CD14-positive monocyte (primary cell): ENCODE data around the gene IMMP2L. TPM values are rescaled to one million over a fixed set of nuclear protein-coding genes. Genes with fewer than 3 reads are reported as not detected.

Source experiments
- DNase-seq, 3 donors: peaks; one replicate each; pipeline ENCODE4 v3.0.0-alpha.2; 2011 to 2022
- H2AFZ ChIP-seq: 2 replicates; pipeline ENCODE4 v1.6.0; 2012; ENCODE audit warnings: mild to moderate bottlenecking, low read depth, low read length, inconsistent platforms; ENCODE audit not compliant: insufficient read depth, poor library complexity, severe bottlenecking
- H3K27ac ChIP-seq, 2 donors: 1 replicate in 1 of 2; 2 replicates in 1 of 2; pipeline ENCODE4 v1.5.1; 2012 to 2013; ENCODE audit warnings: low read length in 2 of 2, control low read depth in 1 of 2, inconsistent platforms in 1 of 2, low read depth in 1 of 2, mild to moderate bottlenecking in 1 of 2
- H3K27me3 ChIP-seq, 2 donors: one replicate each; pipeline versions ENCODE4 v1.6.0 to v1.6.1; 2011 to 2013; ENCODE audit warnings: low read length in 2 of 2; ENCODE audit not compliant: control insufficient read depth in 2 of 2, insufficient read depth in 2 of 2
- H3K36me3 ChIP-seq, 2 donors: replicated peaks in 1 of 2; 1 replicate in 1 of 2; 2 replicates in 1 of 2; pipeline versions ENCODE4 v1.5.1 to v1.6.1; 2012 to 2013; ENCODE audit warnings: low read length in 2 of 2, control low read depth in 1 of 2, inconsistent platforms in 1 of 2, mild to moderate bottlenecking in 1 of 2; ENCODE audit not compliant: insufficient read depth in 2 of 2, control insufficient read depth in 1 of 2
- H3K4me1 ChIP-seq, 2 donors: 1 replicate in 1 of 2; 2 replicates in 1 of 2; pipeline versions ENCODE4 v1.5.1 to v1.6.1; 2012 to 2013; ENCODE audit warnings: low read length in 2 of 2, control low read depth in 1 of 2, inconsistent platforms in 1 of 2, mild to moderate bottlenecking in 1 of 2, moderate library complexity in 1 of 2; ENCODE audit not compliant: insufficient read depth in 2 of 2, control insufficient read depth in 1 of 2
- H3K4me2 ChIP-seq: replicated peaks from 2 replicates; pipeline ENCODE3; 2012; ENCODE audit warnings: low read length, moderate library complexity, mild to moderate bottlenecking; ENCODE audit not compliant: poor library complexity, severe bottlenecking; ENCODE audit errors: extremely low read depth
- H3K4me3 ChIP-seq, 3 experiments: fragments of 200-600 bp in 1 of 3; sonication (generic) in 1 of 3; replicated peaks in 1 of 3; 1 replicate in 2 of 3; 2 replicates in 1 of 3; pipeline ENCODE4 v1.5.1; 2011 to 2013; ENCODE audit warnings: low read length in 3 of 3, mild to moderate bottlenecking in 3 of 3, control low read depth in 2 of 3, low read depth in 2 of 3, inconsistent platforms in 1 of 3, moderate library complexity in 1 of 3
- H3K79me2 ChIP-seq: 2 replicates; pipeline ENCODE4 v1.6.0; 2012; ENCODE audit warnings: mild to moderate bottlenecking, control low read depth, inconsistent platforms, low read length, moderate library complexity; ENCODE audit not compliant: insufficient read depth
- H3K9ac ChIP-seq: 2 replicates; pipeline ENCODE4 v1.6.0; 2017; ENCODE audit warnings: low read length, mild to moderate bottlenecking; ENCODE audit not compliant: insufficient read depth, poor library complexity, severe bottlenecking
- H3K9me3 ChIP-seq, 2 donors: replicated peaks in 1 of 2; 1 replicate in 1 of 2; 2 replicates in 1 of 2; pipeline versions ENCODE4 v1.5.1 to v1.6.1; 2012 to 2013; ENCODE audit warnings: low read length in 2 of 2, control low read depth in 1 of 2; ENCODE audit not compliant: control insufficient read depth in 1 of 2, insufficient read depth in 1 of 2
- H4K20me1 ChIP-seq: 2 replicates; pipeline ENCODE4 v1.6.0; 2012; ENCODE audit warnings: mild to moderate bottlenecking, low read length, control low read depth, moderate library complexity; ENCODE audit not compliant: insufficient read depth
- H3K27ac Mint-ChIP-seq, 7 donors: one replicate each; pipeline ENCODE4 v1.8.0; 2020; ENCODE audit warnings: mild to moderate bottlenecking in 7 of 7, mixed read lengths in 7 of 7, moderate library complexity in 6 of 7, inconsistent platforms in 2 of 7
- H3K27me3 Mint-ChIP-seq, 3 donors: one replicate each; pipeline ENCODE4 v1.8.0; 2021 to 2022; ENCODE audit warnings: low read depth in 3 of 3, mild to moderate bottlenecking in 3 of 3, mixed read lengths in 3 of 3, moderate library complexity in 3 of 3, inconsistent platforms in 1 of 3
- H3K36me3 Mint-ChIP-seq, 2 donors: one replicate each; pipeline ENCODE4 v1.8.0; 2020; ENCODE audit warnings: mixed read lengths in 2 of 2, inconsistent platforms in 1 of 2, mild to moderate bottlenecking in 1 of 2
- H3K4me1 Mint-ChIP-seq: one replicate; pipeline ENCODE4 v1.8.0; 2020; ENCODE audit warnings: mild to moderate bottlenecking, mixed read lengths
- H3K4me3 Mint-ChIP-seq, 2 donors: one replicate each; pipeline ENCODE4 v1.8.0; 2020; ENCODE audit warnings: mild to moderate bottlenecking in 2 of 2, mixed read lengths in 2 of 2, moderate library complexity in 1 of 2
- H3K9me3 Mint-ChIP-seq, 7 donors: one replicate each; pipeline ENCODE4 v1.8.0; 2020 to 2022; ENCODE audit warnings: mixed read lengths in 7 of 7, mild to moderate bottlenecking in 6 of 7, moderate library complexity in 6 of 7, inconsistent platforms in 2 of 7
- whole genome bisulfite sequencing: methylation state at CpG from one replicate; pipeline ENCODE4 v1.1.5; 2013; ENCODE audit warnings: missing lambda C conversion rate; ENCODE audit not compliant: insufficient coverage; 5-methylcytosine and 5-hydroxymethylcytosine counted together
- intact Hi-C, 2 donors: fragments of 100-400 bp; cut with micrococcal nuclease; formaldehyde crosslinking; loops; one replicate each; pipeline versions ENCODE4 v1.15.0 to v1.15.1; 2023
- polyA plus RNA-seq, 3 donors: library from polyadenylated mRNA; depleted of rRNA in 1 of 3; unstranded in 2 of 3; stranded (reverse) in 1 of 3; fragments of 300-500 nt in 2 of 3; fragments of >200 nt in 1 of 3; fragmentation: Illumina TruSeq in 2 of 3; gene quantifications; 1 replicate in 2 of 3; 2 replicates in 1 of 3; pipeline ENCODE4 v1.2.3, GENCODE V29; 2012 to 2021
- TF ChIP-seq, protein P1 (sequence below): fragments of 200-600 bp; IDR thresholded peaks from one replicate; pipeline ENCODE4 v1.8.0; 2022; ENCODE audit warnings: antibody characterized with exemption, mild to moderate bottlenecking

IMMP2L gene
- polyA plus RNA-seq, 3 donors, result 1.9 to 6.4 (median 6.2) TPM

DNA sequence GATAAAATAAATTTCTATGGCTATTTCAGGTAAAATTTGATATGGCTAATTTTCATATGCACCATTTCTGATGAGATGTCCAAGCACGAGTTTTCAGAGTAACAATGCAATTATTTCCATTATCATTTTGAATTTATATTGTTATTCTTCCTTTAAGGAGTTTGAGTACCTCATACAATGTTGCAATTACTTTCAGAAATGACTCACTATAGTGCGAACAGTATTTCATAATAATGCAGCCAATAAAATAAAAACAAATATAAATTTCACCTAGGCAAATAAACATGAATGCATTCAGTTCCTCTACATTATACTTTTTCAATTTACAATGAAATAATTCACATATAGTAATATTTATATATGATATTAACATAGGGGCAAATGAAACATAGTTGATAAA lies 550.1 kb downstream of the IMMP2L start:
- WGBS, result no CpG with 5 or more reads among the region's 2 CpGs
- Mint-ChIP-seq H3K27me3 (no peaks in the 10 kb centered on the region), H3K4me1 (peaks cover 14% of the 10 kb centered on the region), H3K36me3 (no peaks in the 10 kb centered on the region), H3K27ac (no peak overlapping the region), H3K4me3 (no peak overlapping the region), H3K9me3 (no peaks in the 10 kb centered on the region)
- no peaks in the 10 kb centered on the region for H3K27me3 ChIP-seq
- no peak overlapping the region for H3K9ac ChIP-seq
- H3K4me1 ChIP-seq, result peaks cover 13% of the 10 kb centered on the region in 2 donors
- H3K9me3 ChIP-seq, result no peaks in the 10 kb centered on the region
- H3K27ac ChIP-seq, result no peak overlapping the region
- intact Hi-C loops, result no loop called here
- no peak overlapping the region for H3K4me2 ChIP-seq
- no peak overlapping the region for H2AFZ ChIP-seq
- no peaks in the 10 kb centered on the region for H3K79me2 ChIP-seq
- TF ChIP-seq, protein P1, sequence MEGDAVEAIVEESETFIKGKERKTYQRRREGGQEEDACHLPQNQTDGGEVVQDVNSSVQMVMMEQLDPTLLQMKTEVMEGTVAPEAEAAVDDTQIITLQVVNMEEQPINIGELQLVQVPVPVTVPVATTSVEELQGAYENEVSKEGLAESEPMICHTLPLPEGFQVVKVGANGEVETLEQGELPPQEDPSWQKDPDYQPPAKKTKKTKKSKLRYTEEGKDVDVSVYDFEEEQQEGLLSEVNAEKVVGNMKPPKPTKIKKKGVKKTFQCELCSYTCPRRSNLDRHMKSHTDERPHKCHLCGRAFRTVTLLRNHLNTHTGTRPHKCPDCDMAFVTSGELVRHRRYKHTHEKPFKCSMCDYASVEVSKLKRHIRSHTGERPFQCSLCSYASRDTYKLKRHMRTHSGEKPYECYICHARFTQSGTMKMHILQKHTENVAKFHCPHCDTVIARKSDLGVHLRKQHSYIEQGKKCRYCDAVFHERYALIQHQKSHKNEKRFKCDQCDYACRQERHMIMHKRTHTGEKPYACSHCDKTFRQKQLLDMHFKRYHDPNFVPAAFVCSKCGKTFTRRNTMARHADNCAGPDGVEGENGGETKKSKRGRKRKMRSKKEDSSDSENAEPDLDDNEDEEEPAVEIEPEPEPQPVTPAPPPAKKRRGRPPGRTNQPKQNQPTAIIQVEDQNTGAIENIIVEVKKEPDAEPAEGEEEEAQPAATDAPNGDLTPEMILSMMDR, result no peak
- peak in 2 of 3 donors; percentile 20 for DNase-seq
- no peak overlapping the region for H3K4me3 ChIP-seq
- no peaks in the 10 kb centered on the region for H4K20me1 ChIP-seq
- no peaks in the 10 kb centered on the region for H3K36me3 ChIP-seq

- Histone ChIP-seq H3K9me3 (no peaks in the 10 kb centered on the region), H2AFZ (no peak overlapping the region), H3K27me3 (no peaks in the 10 kb centered on the region), H3K79me2 (no peaks in the 10 kb centered on the region), H3K4me3 (no peak overlapping the region), H3K9ac (no peak overlapping the region), H4K20me1 (no peaks in the 10 kb centered on the region), H3K36me3 (no peaks in the 10 kb centered on the region), H3K4me1 (peaks cover 13% of the 10 kb centered on the region in 2 donors), H3K27ac (no peak overlapping the region), H3K4me2 (no peak overlapping the region)
- H3K36me3 Mint-ChIP-seq, result no peaks in the 10 kb centered on the region
- no peaks in the 10 kb centered on the region for H3K9me3 Mint-ChIP-seq
- intact Hi-C loops, result no loop called here
- no peak overlapping the region for H3K4me3 Mint-ChIP-seq
- H3K27ac Mint-ChIP-seq, result no peak overlapping the region
- TF ChIP-seq, protein P1, result no peak
- peaks cover 14% of the 10 kb centered on the region for H3K4me1 Mint-ChIP-seq
- 100% methylated on average over 1 of the region's 3 CpGs for WGBS
- no peaks in the 10 kb centered on the region for H3K27me3 Mint-ChIP-seq
- DNase-seq, result no peak
Observed at GRCh38 chr7:111011520-111011919, 550.8 kb downstream of the IMMP2L start.
